ENCODE results near the gene COX17. TPM values are rescaled to one million over a fixed set of nuclear protein-coding genes. Genes with fewer than 3 reads are reported as not detected.

Gene COX17
- total RNA-seq, 1 experiment from 2014 or later: 51.6 TPM

GRCh38 chr3:119620899-119621298, 56.3 kb downstream of the COX17 start:
- Histone ChIP-seq H4K20me1 (ENCODE audit: insufficient read depth) (no peaks in the 10 kb centered on the region), H3K27ac (ENCODE audit: low read depth, low read length) (no peak overlapping the region), H3K27me3 (ENCODE audit: insufficient read depth, low read length) (no peaks in the 10 kb centered on the region), H2AFZ (ENCODE audit: low read depth, low read length, poor library complexity, severe bottlenecking) (no peak overlapping the region), H3K79me2 (ENCODE audit: insufficient read depth, low read length) (no peaks in the 10 kb centered on the region), H3K36me3 (ENCODE audit: control insufficient read depth in 1 of 2, insufficient read depth in 2 of 2, low read length in 2 of 2) (no peaks in the 10 kb centered on the region), H3K9me3 (ENCODE audit: control insufficient read depth in 1 of 2, insufficient read depth in 1 of 2, low read depth in 1 of 2, low read length in 2 of 2) (no peaks in the 10 kb centered on the region), H3K9me2 (ENCODE audit: insufficient read depth) (no peaks in the 10 kb centered on the region), H3K9ac (ENCODE audit: low read length) (no peak overlapping the region), H3K4me1 (ENCODE audit: control insufficient read depth in 1 of 2, insufficient read depth in 2 of 2, low read length in 2 of 2) (no peaks in the 10 kb centered on the region), H3K4me3 (replicated peaks in 1 of 2; ENCODE audit: low read depth in 1 of 2, low read length in 2 of 2) (no peak overlapping the region), H3K4me2 (ENCODE audit: low read length) (no peak overlapping the region)
- intact Hi-C loops (cut with micrococcal nuclease): no loop called here
- POLR2A ChIA-PET: no interaction called here
- RAD21 ChIA-PET (ENCODE audit: low non-redundant PET in 1 of 2, low total read pairs in 2 of 2, uncharacterized antibody in 2 of 2, unreplicated experiment in 2 of 2): no interaction called here
- no TSS peak for BruUV-seq (replicated peaks)
- DNase-seq (ENCODE audit: low read depth, low spot score) (no peak), ATAC-seq (no peak)
- CTCF ChIA-PET: no interaction called here
- TF ChIP-seq POLR2A (IDR thresholded peaks at IDR 0.05; ENCODE audit: borderline replicate concordance, extremely low read depth, insufficient read depth, insufficient read length): no peak
- no peak for TF ChIP-seq FOSL1 (IDR thresholded peaks at IDR 0.05; ENCODE audit: low read depth)
- no peak for TF ChIP-seq ATF3 (IDR thresholded peaks at IDR 0.05)
- TF ChIP-seq REST (IDR thresholded peaks at IDR 0.05; ENCODE audit: low read depth): no peak
- TF ChIP-seq CTCF (IDR thresholded peaks at IDR 0.05 in 2 of 3, conservative IDR thresholded peaks at IDR 0.05 in 1 of 3; ENCODE audit: borderline replicate concordance in 1 of 3, insufficient read depth in 1 of 3, low read depth in 2 of 3, low read length in 2 of 3): no peak
- no peak for TF ChIP-seq CEBPB (IDR thresholded peaks at IDR 0.05; ENCODE audit: low read depth)
- TF ChIP-seq SP1 (IDR thresholded peaks at IDR 0.05; ENCODE audit: low read depth): no peak
- no peak for TF ChIP-seq MAX (IDR thresholded peaks at IDR 0.05)
- TF ChIP-seq CBX3 (IDR thresholded peaks at IDR 0.05; ENCODE audit: low read depth): no peak
- TF ChIP-seq ZNF274 (IDR thresholded peaks at IDR 0.05; ENCODE audit: low read depth, low read length): no peak
- TF ChIP-seq POLR2AphosphoS5 (IDR thresholded peaks at IDR 0.05; ENCODE audit: low read depth, low read length): no peak
- no peak for TF ChIP-seq RAD21 (IDR thresholded peaks at IDR 0.05; ENCODE audit: low read depth)
- TF ChIP-seq JUND (IDR thresholded peaks at IDR 0.05): no peak
- no peak for TF ChIP-seq ZBTB33 (IDR thresholded peaks at IDR 0.05; ENCODE audit: extremely low read depth, insufficient replicate concordance, low read length)
- TF ChIP-seq EGR1 (IDR thresholded peaks at IDR 0.05; ENCODE audit: low read depth): no peak
- no peak for TF ChIP-seq TCF7L2 (IDR thresholded peaks at IDR 0.05; ENCODE audit: borderline replicate concordance, extremely low read depth, insufficient read depth, insufficient read length)
